GM10248 (cell line): ENCODE data around the gene PHAF1.

Experiments used
- CTCF ChIA-PET: fragments of 300-600 bp; sonication (Branson Sonifier 250); formaldehyde crosslinking; extraction: SDS; loops from one replicate; lab custom pipeline; 2021; ENCODE audit warnings: antibody characterized with exemption; lab: Yijun Ruan, JAX
- POLR2A ChIA-PET: fragments of 350-650 bp; sonication (Branson Sonifier 250); formaldehyde crosslinking; extraction: SDS; loops from one replicate; lab custom pipeline; 2020; ENCODE audit warnings: antibody characterized with exemption; lab: Yijun Ruan, JAX
- DNase-seq: peaks from one replicate; pipeline ENCODE4 v3.0.0; 2012; ENCODE audit errors: extremely low spot score
- TF ChIP-seq, protein P1 (sequence below): IDR thresholded peaks from 2 replicates; pipeline ENCODE4 v1.5.1; 2012; ENCODE audit warnings: mild to moderate bottlenecking, low read depth; ENCODE audit errors: extremely low read depth, missing control alignments, control extremely low read depth

Gene PHAF1

GRCh38 chr16:67162506-67163163 is 52.9 kb downstream of the PHAF1 start:
- DNase-seq = no peak
- CTCF ChIA-PET = interaction anchor here (1.8 to 5.8 kb wide), 4 partner anchors 10 to 145 kb away, joined by 12 to 45 read pairs (median 29); partner anchors contain the start of gene B3GNT9
- POLR2A ChIA-PET = interaction anchor here (0.5 kb wide), 1 partner anchor 318 kb away, joined by 3 read pairs; the partner anchor contains the start of gene ATP6V0D1
- TF ChIP-seq, protein P1, sequence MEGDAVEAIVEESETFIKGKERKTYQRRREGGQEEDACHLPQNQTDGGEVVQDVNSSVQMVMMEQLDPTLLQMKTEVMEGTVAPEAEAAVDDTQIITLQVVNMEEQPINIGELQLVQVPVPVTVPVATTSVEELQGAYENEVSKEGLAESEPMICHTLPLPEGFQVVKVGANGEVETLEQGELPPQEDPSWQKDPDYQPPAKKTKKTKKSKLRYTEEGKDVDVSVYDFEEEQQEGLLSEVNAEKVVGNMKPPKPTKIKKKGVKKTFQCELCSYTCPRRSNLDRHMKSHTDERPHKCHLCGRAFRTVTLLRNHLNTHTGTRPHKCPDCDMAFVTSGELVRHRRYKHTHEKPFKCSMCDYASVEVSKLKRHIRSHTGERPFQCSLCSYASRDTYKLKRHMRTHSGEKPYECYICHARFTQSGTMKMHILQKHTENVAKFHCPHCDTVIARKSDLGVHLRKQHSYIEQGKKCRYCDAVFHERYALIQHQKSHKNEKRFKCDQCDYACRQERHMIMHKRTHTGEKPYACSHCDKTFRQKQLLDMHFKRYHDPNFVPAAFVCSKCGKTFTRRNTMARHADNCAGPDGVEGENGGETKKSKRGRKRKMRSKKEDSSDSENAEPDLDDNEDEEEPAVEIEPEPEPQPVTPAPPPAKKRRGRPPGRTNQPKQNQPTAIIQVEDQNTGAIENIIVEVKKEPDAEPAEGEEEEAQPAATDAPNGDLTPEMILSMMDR = no peak

GRCh38 chr16:67163164-67163998 is 53.6 kb downstream of the PHAF1 start:
- ChIA-PET POLR2A (interaction anchor here (0.5 kb wide), 2 partner anchors 10 to 317 kb away, joined by 3 read pairs; partner anchors contain the start of gene ATP6V0D1), CTCF (interaction anchor here (1.8 to 5.8 kb wide), 4 partner anchors 10 to 146 kb away, joined by 12 to 45 read pairs (median 29); partner anchors contain the start of gene B3GNT9)
- TF ChIP-seq, protein P1 = no peak
- DNase-seq = no peak

DNA sequence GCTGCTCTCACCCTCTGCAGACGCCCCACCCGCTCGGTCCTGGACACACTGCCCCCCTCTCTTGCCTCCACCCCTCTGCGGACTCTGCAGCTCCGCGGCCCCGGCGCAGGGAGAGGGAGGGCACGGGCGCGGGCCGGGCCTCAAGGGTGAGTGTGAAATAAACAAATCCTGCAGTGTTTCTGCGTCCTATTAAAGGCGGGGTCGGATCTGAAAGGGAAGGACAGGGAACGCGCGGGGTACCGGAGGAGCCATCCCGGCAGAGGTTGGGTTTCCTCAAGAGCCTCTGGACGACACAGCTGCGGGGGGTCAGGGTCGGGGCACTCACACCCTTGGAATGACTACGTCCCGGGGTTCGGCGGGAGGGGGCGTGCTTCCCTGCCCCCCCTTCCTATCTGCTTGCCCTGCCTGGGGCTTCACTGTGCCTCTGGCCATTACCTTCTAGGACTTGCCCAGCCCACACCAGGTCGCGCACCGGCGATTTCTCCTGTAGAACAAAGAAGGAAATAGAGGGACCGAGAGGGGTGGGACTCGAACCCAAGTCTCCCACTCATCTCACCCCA is 54.3 kb downstream of the PHAF1 start:
- TF ChIP-seq, protein P1 = no peak
- no peak for DNase-seq
- CTCF ChIA-PET = interaction anchor here (4.1 to 5.8 kb wide), 3 partner anchors 11 to 21 kb away, joined by 17 to 45 read pairs (median 41); partner anchors contain the start of gene B3GNT9
- POLR2A ChIA-PET = no interaction called here

GRCh38 chr16:67164599-67165061 is 54.9 kb downstream of the PHAF1 start, which contains the start of gene HSF4:
HSF4 (plus strand) TSS chr16:67164745; CDS start chr16:67164812, 67 bp downstream.
- POLR2A ChIA-PET = no interaction called here
- TF ChIP-seq, protein P1 = no peak
- CTCF ChIA-PET = interaction anchor here (4.1 to 5.8 kb wide), 2 partner anchors 12 to 21 kb away, joined by 17 to 41 read pairs; partner anchors contain the start of gene B3GNT9
- DNase-seq = no peak

- DNase-seq = no peak
- TF ChIP-seq, protein P1 = no peak
- POLR2A ChIA-PET = no interaction called here
- CTCF ChIA-PET = interaction anchor here (1.1 to 5.8 kb wide), 4 partner anchors 10 to 148 kb away, joined by 3 to 41 read pairs (median 26); partner anchors contain the start of gene B3GNT9
Measured at GRCh38 chr16:67165121-67166078, 55.7 kb downstream of the PHAF1 start.
